Cardiac muscle cell (in vitro differentiated cells and primary cell): Measurements from ENCODE around the gene ATG16L2. TPM values are rescaled to one million over a fixed set of nuclear protein-coding genes. Genes with fewer than 3 reads are reported as not detected.

ENCODE experiments used
- DNase-seq, 2 donors: peaks; one replicate each; pipeline versions ENCODE4 v3.0.0 to v3.0.0-alpha.2; 2010 to 2017; ENCODE audit warnings: low read depth in 1 of 2, low spot score in 1 of 2
- H3K27ac ChIP-seq: fragments of 200-600 bp; sonication (generic); 2 replicates; pipeline ENCODE4 v1.5.1; 2016
- H3K27me3 ChIP-seq: fragments of 200-600 bp; sonication (generic); 2 replicates; pipeline ENCODE4 v1.6.0; 2016; ENCODE audit warnings: control low read depth
- H3K36me3 ChIP-seq: fragments of 200-600 bp; sonication (generic); 2 replicates; pipeline ENCODE4 v1.5.1; 2016; ENCODE audit warnings: control low read depth
- H3K4me1 ChIP-seq: fragments of 200-600 bp; sonication (generic); 2 replicates; pipeline ENCODE4 v1.8.1; 2017; ENCODE audit warnings: low read depth, mild to moderate bottlenecking, mixed run types
- H3K4me3 ChIP-seq: fragments of 200-600 bp; sonication (generic); 2 replicates; pipeline ENCODE4 v1.5.1; 2016; ENCODE audit warnings: mild to moderate bottlenecking
- H3K9me3 ChIP-seq: fragments of 200-600 bp; sonication (generic); 2 replicates; pipeline ENCODE4 v1.5.1; 2017; ENCODE audit warnings: low read depth, mild to moderate bottlenecking, control low read depth
- polyA plus RNA-seq: library from polyadenylated mRNA; unstranded; fragments of >200 nt; fragmentation: Nextera tagmentation; extraction: Ambion mirVana; gene quantifications from 2 replicates; pipeline ENCODE4 v1.2.1, GENCODE V29; 2016
- total RNA-seq: library from RNA; depleted of rRNA; stranded (reverse); fragments of >200 nt; gene quantifications from 2 replicates; pipeline ENCODE4 v1.2.3, GENCODE V29; 2016
- TF ChIP-seq, protein P1 (sequence below): IDR thresholded peaks from 2 replicates; pipeline ENCODE4 v1.5.1; 2012; ENCODE audit warnings: low read depth, mild to moderate bottlenecking, low read length

Gene ATG16L2
- total and polyA plus RNA-seq, 2 experiments from 2014 or later, result 47.8 to 66.8 TPM

GRCh38 chr11:72838691-72839305, 24.6 kb downstream of the ATG16L2 start:
- DNase-seq, result no peak
- Histone ChIP-seq H3K27ac (no peak overlapping the region), H3K4me3 (no peak overlapping the region), H3K27me3 (no peaks in the 10 kb centered on the region), H3K4me1 (peaks cover 16% of the 10 kb centered on the region), H3K9me3 (no peaks in the 10 kb centered on the region), H3K36me3 (peaks cover 10% of the 10 kb centered on the region)
- TF ChIP-seq, protein P1, sequence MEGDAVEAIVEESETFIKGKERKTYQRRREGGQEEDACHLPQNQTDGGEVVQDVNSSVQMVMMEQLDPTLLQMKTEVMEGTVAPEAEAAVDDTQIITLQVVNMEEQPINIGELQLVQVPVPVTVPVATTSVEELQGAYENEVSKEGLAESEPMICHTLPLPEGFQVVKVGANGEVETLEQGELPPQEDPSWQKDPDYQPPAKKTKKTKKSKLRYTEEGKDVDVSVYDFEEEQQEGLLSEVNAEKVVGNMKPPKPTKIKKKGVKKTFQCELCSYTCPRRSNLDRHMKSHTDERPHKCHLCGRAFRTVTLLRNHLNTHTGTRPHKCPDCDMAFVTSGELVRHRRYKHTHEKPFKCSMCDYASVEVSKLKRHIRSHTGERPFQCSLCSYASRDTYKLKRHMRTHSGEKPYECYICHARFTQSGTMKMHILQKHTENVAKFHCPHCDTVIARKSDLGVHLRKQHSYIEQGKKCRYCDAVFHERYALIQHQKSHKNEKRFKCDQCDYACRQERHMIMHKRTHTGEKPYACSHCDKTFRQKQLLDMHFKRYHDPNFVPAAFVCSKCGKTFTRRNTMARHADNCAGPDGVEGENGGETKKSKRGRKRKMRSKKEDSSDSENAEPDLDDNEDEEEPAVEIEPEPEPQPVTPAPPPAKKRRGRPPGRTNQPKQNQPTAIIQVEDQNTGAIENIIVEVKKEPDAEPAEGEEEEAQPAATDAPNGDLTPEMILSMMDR, result no peak

- peak in 1 of 2 donors; percentile 91 for DNase-seq
- no peak overlapping the region for H3K27ac ChIP-seq
These were observed 26.6 kb downstream of the ATG16L2 start for GRCh38 chr11:72840780-72841179.

DNA sequence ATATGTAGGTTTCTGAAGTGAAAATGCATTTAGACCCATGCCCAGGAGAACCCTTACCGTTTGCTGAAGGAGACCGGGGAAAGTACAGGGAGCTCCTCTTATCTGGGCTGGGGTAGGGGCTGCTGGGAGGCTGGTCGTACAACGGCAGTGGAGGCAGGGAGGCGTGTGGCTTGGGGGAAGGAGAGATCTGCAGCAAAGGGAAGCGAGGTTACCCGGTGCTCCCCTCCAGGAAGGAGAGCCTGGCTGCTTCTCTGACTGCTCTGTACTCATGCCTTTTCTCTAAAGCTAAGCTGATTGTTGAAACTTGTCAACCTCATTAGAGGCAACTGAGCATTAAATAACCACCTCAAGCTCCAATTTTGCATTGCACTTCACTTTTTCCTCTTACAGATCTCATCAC, 27.2 kb downstream of the ATG16L2 start:
- TF ChIP-seq, protein P1, result no peak
- peaks cover 6% of the 10 kb centered on the region for H3K4me1 ChIP-seq
- no peak overlapping the region for H3K27ac ChIP-seq
- H3K36me3 ChIP-seq, result peaks cover 10% of the 10 kb centered on the region
- no peaks in the 10 kb centered on the region for H3K27me3 ChIP-seq
- no peak overlapping the region for H3K4me3 ChIP-seq
- H3K9me3 ChIP-seq, result no peaks in the 10 kb centered on the region
- no peak for DNase-seq

More at GRCh38 chr11:72840780-72841179, 26.6 kb downstream of the ATG16L2 start:
- H3K27me3 ChIP-seq, result no peaks in the 10 kb centered on the region
- H3K4me1 ChIP-seq, result peaks cover 12% of the 10 kb centered on the region
- H3K4me3 ChIP-seq, result no peak overlapping the region
- TF ChIP-seq, protein P1, result no peak
- H3K9me3 ChIP-seq, result no peaks in the 10 kb centered on the region
- H3K36me3 ChIP-seq, result peaks cover 10% of the 10 kb centered on the region

DNA sequence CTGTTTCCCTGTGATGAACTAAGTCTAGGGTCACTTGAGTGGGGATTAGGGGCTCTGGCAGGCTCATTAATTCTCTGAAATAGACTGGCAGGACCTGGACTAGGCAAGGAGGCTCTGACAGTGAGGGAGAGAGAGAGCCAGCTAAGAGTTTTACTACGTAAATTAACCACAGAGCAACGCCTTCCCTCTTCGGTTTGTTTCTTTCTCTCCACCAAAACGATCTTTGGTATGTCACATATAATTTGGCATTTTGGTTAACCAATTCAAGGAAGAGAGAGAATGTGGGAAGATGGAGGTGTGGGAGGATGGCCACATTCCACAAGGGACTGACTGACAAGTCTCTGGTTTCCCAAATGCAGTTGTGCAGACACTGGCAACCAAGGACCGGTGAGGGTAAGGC, 27.9 kb downstream of the ATG16L2 start:
- Histone ChIP-seq H3K27me3 (no peaks in the 10 kb centered on the region), H3K4me1 (peaks cover 4% of the 10 kb centered on the region), H3K4me3 (no peak overlapping the region), H3K27ac (no peak overlapping the region), H3K36me3 (peaks cover 10% of the 10 kb centered on the region), H3K9me3 (no peaks in the 10 kb centered on the region)
- TF ChIP-seq, protein P1, result no peak
- no peak for DNase-seq

- TF ChIP-seq, protein P1, result no peak
- no peaks in the 10 kb centered on the region for H3K27me3 ChIP-seq
- DNase-seq, result no peak
- peaks cover 4% of the 10 kb centered on the region for H3K4me1 ChIP-seq
- no peak overlapping the region for H3K4me3 ChIP-seq
- peaks cover 10% of the 10 kb centered on the region for H3K36me3 ChIP-seq
- H3K27ac ChIP-seq, result no peak overlapping the region
- H3K9me3 ChIP-seq, result no peaks in the 10 kb centered on the region
These were observed 28.6 kb downstream of the ATG16L2 start for GRCh38 chr11:72842653-72843330.
